ENCODE results near the gene COL18A1.

DNA sequence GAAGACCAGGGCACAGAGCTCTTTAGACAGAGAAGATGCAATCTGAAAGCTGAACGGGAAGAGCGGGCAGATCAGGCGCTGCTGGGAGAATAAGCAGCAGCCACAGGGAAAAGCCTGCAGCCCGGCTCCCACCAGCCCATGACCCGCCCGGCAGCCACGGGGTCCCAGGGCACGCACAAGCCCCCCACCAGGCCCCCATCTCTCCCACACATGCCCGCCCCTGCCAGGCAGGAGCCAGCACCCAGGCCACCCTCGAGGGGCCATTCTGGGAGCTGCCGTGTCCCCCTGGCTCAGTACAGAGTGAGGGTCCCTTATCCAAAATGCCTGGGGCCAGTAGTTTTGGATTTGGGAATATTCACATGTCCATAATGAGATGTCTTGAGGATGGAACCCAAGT lies 120.9 kb downstream of the COL18A1 start:
- TF ChIP-seq, protein P1, sequence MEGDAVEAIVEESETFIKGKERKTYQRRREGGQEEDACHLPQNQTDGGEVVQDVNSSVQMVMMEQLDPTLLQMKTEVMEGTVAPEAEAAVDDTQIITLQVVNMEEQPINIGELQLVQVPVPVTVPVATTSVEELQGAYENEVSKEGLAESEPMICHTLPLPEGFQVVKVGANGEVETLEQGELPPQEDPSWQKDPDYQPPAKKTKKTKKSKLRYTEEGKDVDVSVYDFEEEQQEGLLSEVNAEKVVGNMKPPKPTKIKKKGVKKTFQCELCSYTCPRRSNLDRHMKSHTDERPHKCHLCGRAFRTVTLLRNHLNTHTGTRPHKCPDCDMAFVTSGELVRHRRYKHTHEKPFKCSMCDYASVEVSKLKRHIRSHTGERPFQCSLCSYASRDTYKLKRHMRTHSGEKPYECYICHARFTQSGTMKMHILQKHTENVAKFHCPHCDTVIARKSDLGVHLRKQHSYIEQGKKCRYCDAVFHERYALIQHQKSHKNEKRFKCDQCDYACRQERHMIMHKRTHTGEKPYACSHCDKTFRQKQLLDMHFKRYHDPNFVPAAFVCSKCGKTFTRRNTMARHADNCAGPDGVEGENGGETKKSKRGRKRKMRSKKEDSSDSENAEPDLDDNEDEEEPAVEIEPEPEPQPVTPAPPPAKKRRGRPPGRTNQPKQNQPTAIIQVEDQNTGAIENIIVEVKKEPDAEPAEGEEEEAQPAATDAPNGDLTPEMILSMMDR (IDR thresholded peaks at IDR 0.05) = no peak
- no peak for TF ChIP-seq POLR2A (IDR thresholded peaks at IDR 0.05)
